GM23338 (cell line): ENCODE measurements around the gene PCDHGA1. TPM values are rescaled to one million over a fixed set of nuclear protein-coding genes. Genes with fewer than 3 reads are reported as not detected.

ENCODE experiments used
- ATAC-seq: fragments of 200-7000 bp; cut with Tn5 transposase; 3 replicates; pipeline ENCODE4 v1.9.1; 2020
- DNase-seq: peaks from one replicate; pipeline ENCODE4 v3.0.0-alpha.2; 2015; ENCODE audit warnings: low spot score
- H2AFZ ChIP-seq: fragments of 200-600 bp; sonication (generic); 2 replicates; pipeline ENCODE4 v1.8.0; 2016; ENCODE audit warnings: antibody characterized with exemption, mild to moderate bottlenecking, moderate library complexity
- H3F3A ChIP-seq: fragments of 200-600 bp; sonication (generic); replicated peaks from 2 replicates; pipeline ENCODE4 v1.8.0; 2017; ENCODE audit warnings: antibody characterized with exemption, mixed run types, low read depth
- H3K27ac ChIP-seq: fragments of 200-600 bp; sonication (generic); 2 replicates; pipeline ENCODE4 v1.6.1; 2016; ENCODE audit warnings: low read depth
- H3K27me3 ChIP-seq: fragments of 200-600 bp; sonication (generic); 2 replicates; pipeline ENCODE4 v1.8.0; 2016; ENCODE audit warnings: mild to moderate bottlenecking, mixed run types, moderate library complexity; ENCODE audit not compliant: insufficient read depth
- H3K36me3 ChIP-seq: fragments of 200-600 bp; sonication (generic); 2 replicates; pipeline ENCODE4 v1.8.0; 2016; ENCODE audit warnings: mild to moderate bottlenecking; ENCODE audit not compliant: insufficient read depth
- H3K4me1 ChIP-seq: fragments of 200-600 bp; sonication (generic); 2 replicates; pipeline ENCODE4 v1.8.0; 2016; ENCODE audit warnings: mild to moderate bottlenecking, moderate library complexity; ENCODE audit not compliant: insufficient read depth
- H3K4me2 ChIP-seq: fragments of 200-600 bp; sonication (generic); 2 replicates; pipeline ENCODE4 v1.7.1; 2017; ENCODE audit warnings: mixed run types
- H3K4me3 ChIP-seq: fragments of 200-600 bp; sonication (generic); 2 replicates; pipeline ENCODE4 v1.6.1; 2016; ENCODE audit warnings: mixed run types
- H3K79me2 ChIP-seq: fragments of 200-600 bp; sonication (generic); replicated peaks from 2 replicates; pipeline ENCODE4 v1.8.0; 2017; ENCODE audit warnings: mild to moderate bottlenecking; ENCODE audit not compliant: insufficient read depth
- H3K9me2 ChIP-seq: fragments of 200-600 bp; sonication (generic); 2 replicates; pipeline ENCODE4 v1.8.0; 2017; ENCODE audit not compliant: insufficient read depth
- H4K20me1 ChIP-seq: fragments of 200-600 bp; sonication (generic); replicated peaks from 2 replicates; pipeline ENCODE4 v1.8.0; 2017; ENCODE audit warnings: mild to moderate bottlenecking; ENCODE audit not compliant: insufficient read depth
- H3K27ac Mint-ChIP-seq: 2 replicates; pipeline ENCODE4 v1.8.0; 2020; ENCODE audit warnings: inconsistent platforms, mild to moderate bottlenecking, moderate library complexity, mixed read lengths
- H3K27me3 Mint-ChIP-seq: 3 replicates; pipeline ENCODE4 v1.8.0; 2022; ENCODE audit warnings: low read depth, mild to moderate bottlenecking, moderate library complexity, mixed read lengths, inconsistent platforms; ENCODE audit not compliant: insufficient read depth, poor library complexity
- H3K36me3 Mint-ChIP-seq: 3 replicates; pipeline ENCODE4 v1.8.0; 2021; ENCODE audit warnings: low read depth, mild to moderate bottlenecking, inconsistent platforms, moderate library complexity, mixed read lengths
- H3K4me1 Mint-ChIP-seq: 3 replicates; pipeline ENCODE4 v1.8.0; 2020; ENCODE audit warnings: mild to moderate bottlenecking, inconsistent platforms, mixed read lengths
- H3K4me3 Mint-ChIP-seq: 3 replicates; pipeline ENCODE4 v1.8.0; 2021; ENCODE audit warnings: moderate library complexity, mild to moderate bottlenecking, inconsistent platforms, mixed read lengths
- H3K9me3 Mint-ChIP-seq: 3 replicates; pipeline ENCODE4 v1.8.0; 2020; ENCODE audit warnings: moderate library complexity, mild to moderate bottlenecking, inconsistent platforms, mixed read lengths
- CREB1 ChIP-seq: fragments of 250-450 bp; sonication (Bioruptor Pico); IDR thresholded peaks from 2 replicates; pipeline ENCODE4 v1.5.0; 2020; ENCODE audit warnings: low read depth, mild to moderate bottlenecking, moderate library complexity
- CTCF ChIP-seq, 2 experiments: fragments of 200-600 bp in 1 of 2; sonication (generic) in 1 of 2; conservative IDR thresholded peaks; 2 replicates each; pipeline versions ENCODE4 v1.5.1 to v1.6.1; 2016 to 2017; ENCODE audit warnings: antibody characterized with exemption in 2 of 2, low read depth in 2 of 2, mild to moderate bottlenecking in 2 of 2, moderate library complexity in 1 of 2
- EZH2phosphoT487 ChIP-seq: fragments of 200-600 bp; sonication (generic); IDR thresholded peaks from one replicate; pipeline ENCODE4 v1.8.1; 2018; ENCODE audit warnings: antibody characterized with exemption; ENCODE audit not compliant: unreplicated experiment
- NANOG ChIP-seq: IDR thresholded peaks from 2 replicates; pipeline ENCODE4 v1.6.1; 2016; ENCODE audit warnings: antibody characterized with exemption, borderline replicate concordance
- POLR2AphosphoS5 ChIP-seq: IDR thresholded peaks from 2 replicates; pipeline ENCODE4 v1.6.1; 2016; ENCODE audit warnings: antibody characterized with exemption, low read depth
- STAT1 ChIP-seq: IDR thresholded peaks from one replicate; pipeline ENCODE4 v1.6.1; 2016; ENCODE audit warnings: antibody characterized with exemption; ENCODE audit not compliant: unreplicated experiment
- ZNF114 ChIP-seq: fragments of 250-450 bp; sonication (Bioruptor Pico); IDR thresholded peaks from 2 replicates; pipeline ENCODE4 v1.5.0; 2020; ENCODE audit warnings: mild to moderate bottlenecking, moderate library complexity
- polyA plus RNA-seq: library from polyadenylated mRNA; unstranded; fragments of >200 nt; fragmentation: Nextera tagmentation; extraction: Ambion mirVana; gene quantifications from 2 replicates; pipeline ENCODE4 v1.2.1, GENCODE V29; 2016
- total RNA-seq: library from RNA; depleted of rRNA; stranded (reverse); fragments of >200 nt; shearing (Covaris generic); gene quantifications from 2 replicates; pipeline ENCODE4 v1.2.3, GENCODE V29; 2014
- TF ChIP-seq, protein P1 (sequence below): fragments of 250-450 bp; sonication (Bioruptor Pico); IDR thresholded peaks from 2 replicates; pipeline ENCODE4 v1.5.0; 2020; ENCODE audit warnings: mild to moderate bottlenecking, moderate library complexity

Gene PCDHGA1
- total and polyA plus RNA-seq, 2 experiments from 2014 or later: 0.39 to 1.7 TPM

DNA sequence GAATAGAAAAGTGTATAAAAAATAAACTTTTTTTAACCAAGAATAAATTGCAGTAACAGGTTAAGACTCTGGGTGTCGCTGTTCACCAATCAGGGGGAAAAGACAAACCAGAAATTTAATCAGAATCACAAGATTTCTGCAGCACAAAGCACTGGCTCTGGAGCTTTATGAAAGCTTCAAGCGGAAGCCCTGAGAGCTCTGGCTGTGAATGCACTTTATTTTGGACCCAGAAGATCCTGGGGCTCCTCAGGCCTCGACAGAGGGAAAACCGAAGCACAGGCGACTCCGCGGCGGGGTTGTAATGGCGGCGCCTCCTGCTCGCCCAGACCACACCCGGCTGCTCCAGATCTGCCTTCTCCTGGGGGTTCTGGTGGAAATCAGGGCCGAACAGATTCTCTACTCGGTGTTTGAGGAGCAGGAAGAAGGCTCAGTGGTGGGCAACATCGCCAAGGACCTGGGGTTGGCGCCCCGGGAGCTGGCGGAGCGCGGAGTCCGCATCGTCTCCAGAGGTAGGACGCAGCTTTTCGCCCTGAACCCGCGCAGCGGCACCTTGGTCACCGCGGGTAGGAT, 24.7 kb downstream of the PCDHGA1 start, which contains the start of gene PCDHGA4:
Gene PCDHGA4, plus strand, starts transcription at position 122 of the 570 bp plus-strand sequence. Its CDS starts 87 bp downstream, at position 209.
- no peak within 1 kb of the TSS for H3K4me3 ChIP-seq
- no peak within 1 kb of the TSS for H3K27ac Mint-ChIP-seq
- H3K27me3 Mint-ChIP-seq: peaks cover 5% of the 10 kb centered on the region
- no peak within 1 kb of the TSS for H3K4me3 Mint-ChIP-seq
- H3K36me3 ChIP-seq: no peaks in the 10 kb centered on the region
- H3K79me2 ChIP-seq: no peaks in the 10 kb centered on the region
- no peak within 1 kb of the TSS for H3K27ac ChIP-seq
- H3K9me2 ChIP-seq: no peaks in the 10 kb centered on the region
- H3K4me2 ChIP-seq: no peak within 1 kb of the TSS
- peaks cover 5% of the 10 kb centered on the region for H3K4me1 Mint-ChIP-seq
- no peaks in the 10 kb centered on the region for H3K4me1 ChIP-seq
- TF ChIP-seq POLR2AphosphoS5 (no peak), STAT1 (no peak), CTCF (conservative IDR thresholded peaks at IDR 0.05; ENCODE audit: low read depth in 2 of 2) (peak; percentile 53 to 81), NANOG (no peak)
- 0 out of 2 replicates have a peak, but pooled peaks cover 3% of the 10 kb centered on the region for H3F3A ChIP-seq
- no peaks in the 10 kb centered on the region for H3K27me3 ChIP-seq
- H2AFZ ChIP-seq: no peak within 1 kb of the TSS
- peaks cover 61% of the 10 kb centered on the region for H3K36me3 Mint-ChIP-seq
- peaks cover 62% of the 10 kb centered on the region for H3K9me3 Mint-ChIP-seq
- ATAC-seq (no peak), DNase-seq (peak; percentile 44)
- no peaks in the 10 kb centered on the region for H4K20me1 ChIP-seq

DNA sequence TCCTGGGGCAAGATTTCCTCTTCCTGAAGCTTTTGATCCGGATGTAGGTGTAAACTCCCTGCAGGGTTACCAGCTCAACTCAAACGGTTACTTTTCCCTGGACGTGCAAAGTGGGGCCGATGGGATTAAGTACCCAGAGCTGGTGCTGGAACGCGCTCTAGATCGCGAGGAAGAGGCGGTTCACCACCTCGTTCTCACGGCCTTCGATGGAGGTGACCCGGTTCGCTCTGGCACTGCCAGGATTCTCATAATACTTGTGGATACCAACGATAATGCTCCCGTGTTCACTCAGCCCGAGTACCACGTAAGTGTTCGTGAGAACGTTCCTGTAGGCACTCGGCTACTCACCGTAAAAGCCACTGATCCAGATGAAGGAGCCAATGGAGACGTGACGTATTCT, 25.3 kb downstream of the PCDHGA1 start:
- peaks cover 62% of the 10 kb centered on the region for H3K9me3 Mint-ChIP-seq

GRCh38 chr5:141356133-141356532, 25.8 kb downstream of the PCDHGA1 start:
- Mint-ChIP-seq H3K36me3 (peaks cover 61% of the 10 kb centered on the region), H3K9me3 (peaks cover 62% of the 10 kb centered on the region), H3K4me3 (no peak overlapping the region)
- TF ChIP-seq, protein P1, sequence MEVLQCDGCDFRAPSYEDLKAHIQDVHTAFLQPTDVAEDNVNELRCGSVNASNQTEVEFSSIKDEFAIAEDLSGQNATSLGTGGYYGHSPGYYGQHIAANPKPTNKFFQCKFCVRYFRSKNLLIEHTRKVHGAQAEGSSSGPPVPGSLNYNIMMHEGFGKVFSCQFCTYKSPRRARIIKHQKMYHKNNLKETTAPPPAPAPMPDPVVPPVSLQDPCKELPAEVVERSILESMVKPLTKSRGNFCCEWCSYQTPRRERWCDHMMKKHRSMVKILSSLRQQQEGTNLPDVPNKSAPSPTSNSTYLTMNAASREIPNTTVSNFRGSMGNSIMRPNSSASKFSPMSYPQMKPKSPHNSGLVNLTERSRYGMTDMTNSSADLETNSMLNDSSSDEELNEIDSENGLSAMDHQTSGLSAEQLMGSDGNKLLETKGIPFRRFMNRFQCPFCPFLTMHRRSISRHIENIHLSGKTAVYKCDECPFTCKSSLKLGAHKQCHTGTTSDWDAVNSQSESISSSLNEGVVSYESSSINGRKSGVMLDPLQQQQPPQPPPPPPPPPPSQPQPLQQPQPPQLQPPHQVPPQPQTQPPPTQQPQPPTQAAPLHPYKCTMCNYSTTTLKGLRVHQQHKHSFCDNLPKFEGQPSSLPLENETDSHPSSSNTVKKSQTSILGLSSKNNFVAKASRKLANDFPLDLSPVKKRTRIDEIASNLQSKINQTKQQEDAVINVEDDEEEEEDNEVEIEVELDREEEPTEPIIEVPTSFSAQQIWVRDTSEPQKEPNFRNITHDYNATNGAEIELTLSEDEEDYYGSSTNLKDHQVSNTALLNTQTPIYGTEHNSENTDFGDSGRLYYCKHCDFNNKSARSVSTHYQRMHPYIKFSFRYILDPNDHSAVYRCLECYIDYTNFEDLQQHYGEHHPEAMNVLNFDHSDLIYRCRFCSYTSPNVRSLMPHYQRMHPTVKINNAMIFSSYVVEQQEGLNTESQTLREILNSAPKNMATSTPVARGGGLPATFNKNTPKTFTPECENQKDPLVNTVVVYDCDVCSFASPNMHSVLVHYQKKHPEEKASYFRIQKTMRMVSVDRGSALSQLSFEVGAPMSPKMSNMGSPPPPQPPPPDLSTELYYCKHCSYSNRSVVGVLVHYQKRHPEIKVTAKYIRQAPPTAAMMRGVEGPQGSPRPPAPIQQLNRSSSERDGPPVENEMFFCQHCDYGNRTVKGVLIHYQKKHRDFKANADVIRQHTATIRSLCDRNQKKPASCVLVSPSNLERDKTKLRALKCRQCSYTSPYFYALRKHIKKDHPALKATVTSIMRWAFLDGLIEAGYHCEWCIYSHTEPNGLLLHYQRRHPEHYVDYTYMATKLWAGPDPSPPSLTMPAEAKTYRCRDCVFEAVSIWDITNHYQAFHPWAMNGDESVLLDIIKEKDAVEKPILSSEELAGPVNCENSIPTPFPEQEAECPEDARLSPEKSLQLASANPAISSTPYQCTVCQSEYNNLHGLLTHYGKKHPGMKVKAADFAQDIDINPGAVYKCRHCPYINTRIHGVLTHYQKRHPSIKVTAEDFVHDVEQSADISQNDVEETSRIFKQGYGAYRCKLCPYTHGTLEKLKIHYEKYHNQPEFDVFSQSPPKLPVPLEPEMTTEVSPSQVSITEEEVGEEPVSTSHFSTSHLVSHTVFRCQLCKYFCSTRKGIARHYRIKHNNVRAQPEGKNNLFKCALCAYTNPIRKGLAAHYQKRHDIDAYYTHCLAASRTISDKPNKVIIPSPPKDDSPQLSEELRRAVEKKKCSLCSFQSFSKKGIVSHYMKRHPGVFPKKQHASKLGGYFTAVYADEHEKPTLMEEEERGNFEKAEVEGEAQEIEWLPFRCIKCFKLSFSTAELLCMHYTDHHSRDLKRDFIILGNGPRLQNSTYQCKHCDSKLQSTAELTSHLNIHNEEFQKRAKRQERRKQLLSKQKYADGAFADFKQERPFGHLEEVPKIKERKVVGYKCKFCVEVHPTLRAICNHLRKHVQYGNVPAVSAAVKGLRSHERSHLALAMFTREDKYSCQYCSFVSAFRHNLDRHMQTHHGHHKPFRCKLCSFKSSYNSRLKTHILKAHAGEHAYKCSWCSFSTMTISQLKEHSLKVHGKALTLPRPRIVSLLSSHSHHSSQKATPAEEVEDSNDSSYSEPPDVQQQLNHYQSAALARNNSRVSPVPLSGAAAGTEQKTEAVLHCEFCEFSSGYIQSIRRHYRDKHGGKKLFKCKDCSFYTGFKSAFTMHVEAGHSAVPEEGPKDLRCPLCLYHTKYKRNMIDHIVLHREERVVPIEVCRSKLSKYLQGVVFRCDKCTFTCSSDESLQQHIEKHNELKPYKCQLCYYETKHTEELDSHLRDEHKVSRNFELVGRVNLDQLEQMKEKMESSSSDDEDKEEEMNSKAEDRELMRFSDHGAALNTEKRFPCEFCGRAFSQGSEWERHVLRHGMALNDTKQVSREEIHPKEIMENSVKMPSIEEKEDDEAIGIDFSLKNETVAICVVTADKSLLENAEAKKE: no peak
- no peak for TF ChIP-seq EZH2phosphoT487
- no peak for TF ChIP-seq ZNF114 (CRISPR knock-in tag)
- no peak for TF ChIP-seq STAT1
- TF ChIP-seq NANOG: no peak

More for the DNA sequence above, 25.3 kb downstream of the PCDHGA1 start:
- H3K9me2 ChIP-seq: no peaks in the 10 kb centered on the region
- H3K4me1 Mint-ChIP-seq: peaks cover 5% of the 10 kb centered on the region
- no peak overlapping the region for H2AFZ ChIP-seq
- H3K79me2 ChIP-seq: no peaks in the 10 kb centered on the region
- no peak overlapping the region for H3K4me2 ChIP-seq
- DNase-seq (no peak), ATAC-seq (no peak)
- H3K4me1 ChIP-seq: no peaks in the 10 kb centered on the region
- H3K36me3 Mint-ChIP-seq: peaks cover 61% of the 10 kb centered on the region
- no peak overlapping the region for H3K27ac Mint-ChIP-seq
- H3K4me3 ChIP-seq: no peak overlapping the region
- H3K36me3 ChIP-seq: no peaks in the 10 kb centered on the region
- H3K4me3 Mint-ChIP-seq: no peak overlapping the region
- no peak for TF ChIP-seq CREB1
- TF ChIP-seq POLR2AphosphoS5: no peak
- no peak for TF ChIP-seq ZNF114 (CRISPR knock-in tag)
- no peak for TF ChIP-seq STAT1
- no peak overlapping the region for H3K27ac ChIP-seq
- H3K27me3 Mint-ChIP-seq: peaks cover 4% of the 10 kb centered on the region
- 0 out of 2 replicates have a peak, but pooled peaks cover 5% of the 10 kb centered on the region for H3F3A ChIP-seq
- no peaks in the 10 kb centered on the region for H3K27me3 ChIP-seq
- H4K20me1 ChIP-seq: no peaks in the 10 kb centered on the region

More at GRCh38 chr5:141356133-141356532, 25.8 kb downstream of the PCDHGA1 start:
- ATAC-seq: no peak
- Histone ChIP-seq H3F3A (0 out of 2 replicates have a peak, but pooled peaks cover 3% of the 10 kb centered on the region), H3K36me3 (no peaks in the 10 kb centered on the region), H4K20me1 (no peaks in the 10 kb centered on the region), H3K4me3 (no peak overlapping the region), H3K4me1 (no peaks in the 10 kb centered on the region), H2AFZ (no peak overlapping the region), H3K27me3 (no peaks in the 10 kb centered on the region), H3K9me2 (no peaks in the 10 kb centered on the region), H3K27ac (no peak overlapping the region), H3K79me2 (no peaks in the 10 kb centered on the region), H3K4me2 (no peak overlapping the region)
- Mint-ChIP-seq H3K27ac (no peak overlapping the region), H3K27me3 (peaks cover 9% of the 10 kb centered on the region), H3K4me1 (peaks cover 5% of the 10 kb centered on the region)
- no peak for DNase-seq
